Osteocyte (in vitro differentiated cells): Measurements from ENCODE around the gene OR6S1. TPM values are rescaled to one million over a fixed set of nuclear protein-coding genes. Genes with fewer than 3 reads are reported as not detected.

Source experiments
- DNase-seq: peaks from one replicate; pipeline ENCODE4 v3.0.0; 2021; ENCODE audit warnings: mixed read lengths; ENCODE audit not compliant: unreplicated experiment; ENCODE audit errors: extremely low spot score
- H3K27ac Mint-ChIP-seq: one replicate; pipeline ENCODE4 v1.8.0; 2021; ENCODE audit warnings: mild to moderate bottlenecking, mixed read lengths; ENCODE audit not compliant: unreplicated experiment
- H3K27me3 Mint-ChIP-seq: one replicate; pipeline ENCODE4 v1.8.0; 2021; ENCODE audit warnings: mixed read lengths; ENCODE audit not compliant: unreplicated experiment
- H3K36me3 Mint-ChIP-seq: one replicate; pipeline ENCODE4 v1.8.0; 2021; ENCODE audit warnings: mixed read lengths; ENCODE audit not compliant: unreplicated experiment
- H3K4me1 Mint-ChIP-seq: one replicate; pipeline ENCODE4 v1.8.0; 2021; ENCODE audit warnings: mixed read lengths; ENCODE audit not compliant: unreplicated experiment
- H3K4me3 Mint-ChIP-seq: one replicate; pipeline ENCODE4 v1.8.0; 2021; ENCODE audit warnings: mild to moderate bottlenecking, moderate library complexity, mixed read lengths; ENCODE audit not compliant: unreplicated experiment
- H3K9me3 Mint-ChIP-seq: one replicate; pipeline ENCODE4 v1.8.0; 2021; ENCODE audit warnings: mixed read lengths; ENCODE audit not compliant: unreplicated experiment
- CTCF ChIP-seq: fragments of 200-600 bp; sonication (generic); IDR thresholded peaks from 2 replicates; pipeline ENCODE4 v1.5.0; 2021; ENCODE audit warnings: antibody characterized with exemption, mild to moderate bottlenecking, moderate library complexity
- total RNA-seq: library from RNA; stranded (reverse); gene quantifications from 2 replicates; pipeline ENCODE4 v1.2.1, GENCODE V29; 2021

Gene OR6S1
- total RNA-seq, 1 donor from 2014 or later = not detected

- H3K4me3 Mint-ChIP-seq = no peak overlapping the region
- H3K4me1 Mint-ChIP-seq = no peaks in the 10 kb centered on the region
- H3K27me3 Mint-ChIP-seq = peaks cover 6% of the 10 kb centered on the region
- no peak for TF ChIP-seq CTCF
- H3K27ac Mint-ChIP-seq = no peak overlapping the region
- no peaks in the 10 kb centered on the region for H3K36me3 Mint-ChIP-seq
- no peaks in the 10 kb centered on the region for H3K9me3 Mint-ChIP-seq
- DNase-seq = no peak
Measured at GRCh38 chr14:20592574-20592973, 48.9 kb downstream of the OR6S1 start.

- no peak for DNase-seq
- Mint-ChIP-seq H3K36me3 (no peaks in the 10 kb centered on the region), H3K4me1 (no peaks in the 10 kb centered on the region), H3K27me3 (peaks cover 6% of the 10 kb centered on the region), H3K9me3 (no peaks in the 10 kb centered on the region), H3K27ac (no peak within 1 kb of the TSS), H3K4me3 (no peak within 1 kb of the TSS)
- TF ChIP-seq CTCF = no peak
Measured at GRCh38 chr14:20591235-20591634, 50.3 kb downstream of the OR6S1 start, which contains the start of gene RNASE12. TSS of gene RNASE12 (minus strand) at chr14:20591376. CDS start at chr14:20590723, 653 bp downstream.

Other genes starting within 250 kb of the OR6S1 start
- 35.4 and 38.0 TPM in 2 replicates for gene TEP1, start 228.2 kb downstream of the OR6S1 start, total RNA-seq
- gene KLHL33, start 205.5 kb downstream of the OR6S1 start, total RNA-seq = 0.05 and 0.08 TPM in 2 replicates
- 35.7 and 37.1 TPM in 2 replicates for gene OSGEP, start 186.9 kb downstream of the OR6S1 start, total RNA-seq
- gene APEX1, start 186.5 kb downstream of the OR6S1 start, total RNA-seq = 232 and 241 TPM in 2 replicates
- gene PIP4P1, start 180.3 kb downstream of the OR6S1 start, total RNA-seq = 34.9 and 36.8 TPM in 2 replicates
- gene PNP, start 172.3 kb downstream of the OR6S1 start, total RNA-seq = 16.0 and 17.0 TPM in 2 replicates
- 0.40 and 1.1 TPM in 2 replicates for gene RNASE10, start 136.2 kb downstream of the OR6S1 start, total RNA-seq
- not detected in 2 replicates for gene RNASE9, start 80.6 kb downstream of the OR6S1 start, total RNA-seq
- not detected in 2 replicates for gene RNASE11, start 53.7 kb downstream of the OR6S1 start, total RNA-seq
- gene RNASE12, start 50.3 kb downstream of the OR6S1 start, total RNA-seq = not detected in 2 replicates
- gene RNASE4, start 42.9 kb upstream of the OR6S1 start, total RNA-seq = 17.2 and 17.8 TPM in 2 replicates
- gene ANG, start 47.1 kb upstream of the OR6S1 start, total RNA-seq = 7.4 and 8.6 TPM in 2 replicates
- gene EDDM3A, start 104.2 kb upstream of the OR6S1 start, total RNA-seq = not detected in 2 replicates
- not detected in 2 replicates for gene EDDM3B, start 126.7 kb upstream of the OR6S1 start, total RNA-seq
- not detected in 2 replicates for gene RNASE6, start 139.6 kb upstream of the OR6S1 start, total RNA-seq
- gene RNASE1, start 161.2 kb upstream of the OR6S1 start, total RNA-seq = not detected in 2 replicates
- gene RNASE3, start 249.7 kb upstream of the OR6S1 start, total RNA-seq = not detected in 2 replicates